ENCODE data around the gene PPP1CB.
"Not testable (repeated sequence)": the region's sequence is repeated elsewhere in the genome, so short reads cannot be mapped to it uniquely, and the experiment has no call there.

PPP1CB gene

DNA sequence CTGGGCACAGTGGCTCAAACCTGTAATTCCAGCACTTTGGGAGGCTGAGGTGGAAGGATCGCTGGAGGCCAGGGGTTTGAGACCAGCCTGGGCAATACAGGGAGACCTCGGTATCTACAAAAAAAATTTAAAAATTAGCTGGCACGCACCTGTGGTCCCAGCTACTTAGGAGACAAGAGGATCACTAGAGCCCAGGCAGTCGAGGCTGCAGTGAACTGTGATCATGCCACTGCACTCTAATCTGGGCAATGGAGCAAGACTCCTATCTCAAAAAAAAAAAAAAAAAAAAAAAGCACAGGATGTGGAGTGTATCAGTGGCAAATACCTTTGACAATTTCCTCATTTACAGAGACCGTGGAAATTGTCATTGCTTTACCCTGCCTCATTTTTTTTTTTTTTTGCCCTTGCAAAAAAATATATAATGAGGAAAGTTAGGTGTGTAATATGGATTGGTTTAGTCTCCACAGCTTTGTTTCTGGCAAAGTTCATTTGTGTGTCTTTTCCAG is 20.9 kb upstream of the PPP1CB start:
- H4K5ac ChIP-seq (ENCODE audit: low read length): no peak overlapping the region
- H3K27ac ChIP-seq (ENCODE audit: low read depth, low read length): no peak overlapping the region
- H3K18ac ChIP-seq (ENCODE audit: low read length): no peak overlapping the region
- H3K4me3 ChIP-seq (ENCODE audit: low read length): no peak overlapping the region
- no peak for DNase-seq
- H4K8ac ChIP-seq (ENCODE audit: low read depth, low read length): no peak overlapping the region
- H2BK15ac ChIP-seq (replicated peaks; ENCODE audit: low read depth): no peak overlapping the region
- no CpG with 5 or more reads among the region's 5 CpGs for WGBS (ENCODE audit: extremely low coverage, insufficient coverage, low lambda C conversion rate)
- no peaks in the 10 kb centered on the region for H3K36me3 ChIP-seq (ENCODE audit: control insufficient read depth, insufficient read depth, low read length)
- no peaks in the 10 kb centered on the region for H3K79me1 ChIP-seq (ENCODE audit: low read length)
- H2BK5ac ChIP-seq (ENCODE audit: low read length): no peak overlapping the region
- no peak overlapping the region for H3K23ac ChIP-seq (ENCODE audit: low read length)
- H3K56ac ChIP-seq (ENCODE audit: low read length): no peak overlapping the region
- no peak overlapping the region for H3K4ac ChIP-seq (ENCODE audit: low read depth, low read length)
- H2BK120ac ChIP-seq (ENCODE audit: low read depth, low read length): no peak overlapping the region
- no peak overlapping the region for H3K4me2 ChIP-seq (ENCODE audit: low read length)
- H3K9ac ChIP-seq (ENCODE audit: low read length): no peak overlapping the region
- H3K4me1 ChIP-seq (ENCODE audit: control insufficient read depth, low read depth, low read length): no peaks in the 10 kb centered on the region
- no peaks in the 10 kb centered on the region for H3K27me3 ChIP-seq (ENCODE audit: insufficient read depth, low read length, poor library complexity)
- no peak overlapping the region for H2AK5ac ChIP-seq (ENCODE audit: low read length)
- no peaks in the 10 kb centered on the region for H3K79me2 ChIP-seq (ENCODE audit: control insufficient read depth, insufficient read depth, low read length)

DNA sequence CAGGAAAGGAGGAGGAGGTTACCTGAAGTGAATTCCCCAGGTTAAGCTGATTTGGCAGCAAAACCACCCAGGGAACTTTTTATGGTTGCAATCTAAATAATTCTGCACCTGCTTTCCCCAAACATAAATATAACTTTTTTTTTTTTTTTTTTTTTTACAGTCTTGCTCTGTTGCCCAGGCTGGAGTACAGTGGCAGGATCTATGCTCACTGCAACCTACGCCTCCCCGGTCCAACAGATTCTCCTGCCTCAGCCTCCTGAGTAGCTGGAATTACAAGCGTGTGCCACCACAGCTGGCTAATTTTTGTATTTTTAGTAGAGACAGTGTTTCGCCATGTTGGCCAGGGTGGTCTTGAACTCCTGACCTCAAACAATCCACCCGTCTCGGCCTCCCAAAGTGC is 16.1 kb upstream of the PPP1CB start:
- WGBS (ENCODE audit: extremely low coverage, insufficient coverage, low lambda C conversion rate): no CpG with 5 or more reads among the region's 6 CpGs
- Histone ChIP-seq H2BK15ac (replicated peaks; ENCODE audit: low read depth) (no peak overlapping the region), H3K9ac (ENCODE audit: low read length) (no peak overlapping the region)

DNA sequence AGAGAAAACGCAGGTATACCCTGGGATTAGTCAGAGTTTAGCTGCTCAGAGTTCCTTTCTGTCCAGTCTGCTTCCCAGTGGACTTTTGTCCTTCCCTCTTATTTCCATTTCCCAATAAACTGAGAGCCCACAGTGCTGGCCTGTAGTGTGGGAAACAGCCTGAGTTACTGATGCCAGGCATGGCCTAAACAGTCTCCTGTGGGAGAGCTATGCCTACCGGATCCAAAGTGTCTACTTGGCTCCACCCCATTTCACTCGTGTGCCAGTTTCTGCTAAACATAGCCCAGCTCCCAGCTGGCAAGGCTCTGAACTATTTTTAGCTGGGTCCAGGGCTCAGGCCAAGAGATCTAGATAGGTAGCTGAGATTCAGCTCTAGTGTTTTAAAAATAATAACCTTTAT is 15.6 kb upstream of the PPP1CB start:
- no peak overlapping the region for H3K18ac ChIP-seq (ENCODE audit: low read length)
- H2BK5ac ChIP-seq (ENCODE audit: low read length): no peak overlapping the region
- H2BK120ac ChIP-seq (ENCODE audit: low read depth, low read length): no peak overlapping the region
- no peak overlapping the region for H3K4ac ChIP-seq (ENCODE audit: low read depth, low read length)
- H3K79me1 ChIP-seq (ENCODE audit: low read length): no peaks in the 10 kb centered on the region
- H4K8ac ChIP-seq (ENCODE audit: low read depth, low read length): no peak overlapping the region
- H2BK15ac ChIP-seq (replicated peaks; ENCODE audit: low read depth): no peak overlapping the region
- H3K9ac ChIP-seq (ENCODE audit: low read length): no peak overlapping the region
- no peak overlapping the region for H3K4me3 ChIP-seq (ENCODE audit: low read length)
- no peaks in the 10 kb centered on the region for H3K4me1 ChIP-seq (ENCODE audit: control insufficient read depth, low read depth, low read length)
- H3K36me3 ChIP-seq (ENCODE audit: control insufficient read depth, insufficient read depth, low read length): no peaks in the 10 kb centered on the region
- H3K4me2 ChIP-seq (ENCODE audit: low read length): no peak overlapping the region
- H3K27ac ChIP-seq (ENCODE audit: low read depth, low read length): no peak overlapping the region
- no peak overlapping the region for H2AK5ac ChIP-seq (ENCODE audit: low read length)
- no peaks in the 10 kb centered on the region for H3K79me2 ChIP-seq (ENCODE audit: control insufficient read depth, insufficient read depth, low read length)
- no peak overlapping the region for H3K56ac ChIP-seq (ENCODE audit: low read length)
- no CpG with 5 or more reads among the region's 3 CpGs for WGBS (ENCODE audit: extremely low coverage, insufficient coverage, low lambda C conversion rate)
- H3K27me3 ChIP-seq (ENCODE audit: insufficient read depth, low read length, poor library complexity): no peaks in the 10 kb centered on the region
- no peak for DNase-seq
- no peak overlapping the region for H3K23ac ChIP-seq (ENCODE audit: low read length)
- no peak overlapping the region for H4K5ac ChIP-seq (ENCODE audit: low read length)

More for the DNA sequence above, 16.1 kb upstream of the PPP1CB start:
- Histone ChIP-seq H2AK5ac (ENCODE audit: low read length) (no peak overlapping the region), H3K79me1 (ENCODE audit: low read length) (no peaks in the 10 kb centered on the region), H3K36me3 (ENCODE audit: control insufficient read depth, insufficient read depth, low read length) (no peaks in the 10 kb centered on the region), H3K18ac (ENCODE audit: low read length) (no peak overlapping the region), H2BK5ac (ENCODE audit: low read length) (no peak overlapping the region), H3K27ac (ENCODE audit: low read depth, low read length) (no peak overlapping the region), H3K27me3 (ENCODE audit: insufficient read depth, low read length, poor library complexity) (no peaks in the 10 kb centered on the region), H3K4me2 (ENCODE audit: low read length) (no peak overlapping the region), H4K5ac (ENCODE audit: low read length) (no peak overlapping the region), H4K8ac (ENCODE audit: low read depth, low read length) (no peak overlapping the region), H3K56ac (ENCODE audit: low read length) (no peak overlapping the region), H3K23ac (ENCODE audit: low read length) (no peak overlapping the region), H3K4me1 (ENCODE audit: control insufficient read depth, low read depth, low read length) (no peaks in the 10 kb centered on the region), H3K79me2 (ENCODE audit: control insufficient read depth, insufficient read depth, low read length) (no peaks in the 10 kb centered on the region), H3K4ac (ENCODE audit: low read depth, low read length) (no peak overlapping the region), H3K4me3 (ENCODE audit: low read length) (no peak overlapping the region), H2BK120ac (ENCODE audit: low read depth, low read length) (no peak overlapping the region)
- no peak for DNase-seq

DNA sequence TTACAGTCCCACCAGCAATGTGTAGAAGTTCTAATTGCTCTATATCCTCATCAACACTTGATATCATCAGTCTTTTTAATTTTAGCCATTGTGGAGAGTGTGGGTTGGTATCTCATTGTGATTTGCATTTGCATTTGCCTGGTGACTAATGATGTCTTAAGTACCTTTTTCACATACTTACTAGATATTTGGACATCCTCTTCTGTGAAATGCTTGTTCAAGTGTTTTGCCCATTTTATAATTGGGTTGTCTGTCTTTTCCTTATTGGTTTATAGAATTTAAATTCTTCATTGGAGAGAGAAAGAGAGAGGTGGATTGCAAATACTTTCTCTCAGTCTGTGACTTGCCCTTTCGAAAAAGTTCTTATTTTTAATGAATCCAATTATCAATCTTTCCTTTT is 14.0 kb upstream of the PPP1CB start:
- WGBS (ENCODE audit: extremely low coverage, insufficient coverage, low lambda C conversion rate): no CpG with 5 or more reads among the region's 1 CpG

DNA sequence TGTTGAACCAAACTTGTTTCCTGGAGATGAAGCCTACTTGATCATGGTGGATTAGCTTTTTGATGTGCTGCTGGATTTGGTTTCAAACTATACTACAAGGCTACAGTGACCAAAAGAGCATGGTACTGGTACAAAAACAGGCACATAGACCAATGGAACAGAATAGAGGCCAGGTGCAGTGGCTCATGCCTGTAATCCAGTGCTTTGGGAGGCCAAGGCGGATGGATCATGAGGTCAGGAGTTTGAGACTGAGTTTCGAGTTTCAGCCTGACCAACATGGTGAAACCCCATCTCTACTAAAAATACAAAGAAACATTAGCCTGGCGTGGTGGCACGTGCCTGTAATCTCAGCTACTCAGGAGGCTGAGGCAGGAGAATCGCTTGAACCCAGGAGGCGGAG is 9.0 kb upstream of the PPP1CB start:
- not testable (repeated sequence) for H2AK5ac ChIP-seq (ENCODE audit: low read length); H3K9ac ChIP-seq (ENCODE audit: low read length); H3K4ac ChIP-seq (ENCODE audit: low read depth, low read length); DNase-seq; H3K18ac ChIP-seq (ENCODE audit: low read length); H3K56ac ChIP-seq (ENCODE audit: low read length); H3K27ac ChIP-seq (ENCODE audit: low read depth, low read length); H4K5ac ChIP-seq (ENCODE audit: low read length); H4K8ac ChIP-seq (ENCODE audit: low read depth, low read length); H3K27me3 ChIP-seq (ENCODE audit: insufficient read depth, low read length, poor library complexity); H3K36me3 ChIP-seq (ENCODE audit: control insufficient read depth, insufficient read depth, low read length); H3K23ac ChIP-seq (ENCODE audit: low read length); H3K4me1 ChIP-seq (ENCODE audit: control insufficient read depth, low read depth, low read length); H2BK5ac ChIP-seq (ENCODE audit: low read length); H3K4me2 ChIP-seq (ENCODE audit: low read length); H3K79me1 ChIP-seq (ENCODE audit: low read length); H3K79me2 ChIP-seq (ENCODE audit: control insufficient read depth, insufficient read depth, low read length); H2BK120ac ChIP-seq (ENCODE audit: low read depth, low read length); H2BK15ac ChIP-seq (replicated peaks; ENCODE audit: low read depth); H3K4me3 ChIP-seq (ENCODE audit: low read length)
- no CpG with 5 or more reads among the region's 6 CpGs for WGBS (ENCODE audit: extremely low coverage, insufficient coverage, low lambda C conversion rate)

More for the DNA sequence above, 14.0 kb upstream of the PPP1CB start:
- Histone ChIP-seq H3K79me1 (ENCODE audit: low read length) (no peaks in the 10 kb centered on the region), H2BK120ac (ENCODE audit: low read depth, low read length) (no peak overlapping the region), H2BK15ac (replicated peaks; ENCODE audit: low read depth) (no peak overlapping the region), H3K4ac (ENCODE audit: low read depth, low read length) (no peak overlapping the region), H3K9ac (ENCODE audit: low read length) (no peak overlapping the region), H2AK5ac (ENCODE audit: low read length) (no peak overlapping the region), H3K4me1 (ENCODE audit: control insufficient read depth, low read depth, low read length) (no peaks in the 10 kb centered on the region), H3K79me2 (ENCODE audit: control insufficient read depth, insufficient read depth, low read length) (no peaks in the 10 kb centered on the region), H3K23ac (ENCODE audit: low read length) (no peak overlapping the region), H3K56ac (ENCODE audit: low read length) (no peak overlapping the region), H2BK5ac (ENCODE audit: low read length) (no peak overlapping the region), H4K5ac (ENCODE audit: low read length) (no peak overlapping the region), H3K27ac (ENCODE audit: low read depth, low read length) (no peak overlapping the region), H3K18ac (ENCODE audit: low read length) (no peak overlapping the region), H3K4me3 (ENCODE audit: low read length) (no peak overlapping the region), H3K36me3 (ENCODE audit: control insufficient read depth, insufficient read depth, low read length) (no peaks in the 10 kb centered on the region), H4K8ac (ENCODE audit: low read depth, low read length) (no peak overlapping the region), H3K27me3 (ENCODE audit: insufficient read depth, low read length, poor library complexity) (no peaks in the 10 kb centered on the region), H3K4me2 (ENCODE audit: low read length) (no peak overlapping the region)
- no peak for DNase-seq

DNA sequence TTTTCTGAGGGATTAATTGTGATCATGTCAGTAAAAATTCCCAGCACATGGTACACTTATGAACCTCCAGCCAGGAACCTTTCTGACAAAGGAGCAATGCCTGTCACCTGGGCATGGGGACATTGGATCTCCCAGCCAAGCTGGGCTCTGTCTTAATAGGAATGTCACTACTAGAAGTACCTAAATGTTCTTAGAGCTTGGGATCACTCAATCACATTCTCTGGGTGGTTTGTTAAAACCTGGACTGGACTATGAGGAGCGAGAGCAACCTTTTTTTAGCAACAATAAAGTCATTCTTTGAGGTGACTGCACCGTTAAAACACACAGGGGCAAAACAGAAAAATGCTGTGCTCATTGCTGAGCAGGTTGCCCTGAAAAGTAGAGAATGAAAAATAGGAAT is 6.4 kb upstream of the PPP1CB start:
- no peak overlapping the region for H3K27ac ChIP-seq (ENCODE audit: low read depth, low read length)

More for the DNA sequence above, 6.4 kb upstream of the PPP1CB start:
- Histone ChIP-seq H3K4me3 (ENCODE audit: low read length) (no peak overlapping the region), H2BK5ac (ENCODE audit: low read length) (no peak overlapping the region), H2AK5ac (ENCODE audit: low read length) (no peak overlapping the region), H3K56ac (ENCODE audit: low read length) (no peak overlapping the region), H3K79me2 (ENCODE audit: control insufficient read depth, insufficient read depth, low read length) (no peaks in the 10 kb centered on the region), H4K8ac (ENCODE audit: low read depth, low read length) (no peak overlapping the region), H3K18ac (ENCODE audit: low read length) (no peak overlapping the region), H3K23ac (ENCODE audit: low read length) (no peak overlapping the region), H3K79me1 (ENCODE audit: low read length) (no peaks in the 10 kb centered on the region), H2BK15ac (replicated peaks; ENCODE audit: low read depth) (no peak overlapping the region), H4K5ac (ENCODE audit: low read length) (no peak overlapping the region), H3K9ac (ENCODE audit: low read length) (no peak overlapping the region), H3K4me1 (ENCODE audit: control insufficient read depth, low read depth, low read length) (no peaks in the 10 kb centered on the region), H3K36me3 (ENCODE audit: control insufficient read depth, insufficient read depth, low read length) (no peaks in the 10 kb centered on the region), H3K27me3 (ENCODE audit: insufficient read depth, low read length, poor library complexity) (no peaks in the 10 kb centered on the region), H3K4me2 (ENCODE audit: low read length) (no peak overlapping the region), H2BK120ac (ENCODE audit: low read depth, low read length) (no peak overlapping the region), H3K4ac (ENCODE audit: low read depth, low read length) (no peak overlapping the region)
- no peak for DNase-seq
- WGBS (ENCODE audit: extremely low coverage, insufficient coverage, low lambda C conversion rate): no CpG with 5 or more reads among the region's 2 CpGs
